Measurements from ENCODE around the gene ODAM.
"Not testable (repeated sequence)": the region's sequence is repeated elsewhere in the genome, so short reads cannot be mapped to it uniquely, and the experiment has no call there.

The ODAM gene

GRCh38 chr4:70225824-70226223, 30.3 kb downstream of the ODAM start, which contains the start of gene FDCSP:
FDCSP (plus strand) TSS chr4:70226124; CDS start chr4:70231195, 5,071 bp downstream.
- no peak for DNase-seq

GRCh38 chr4:70236125-70236524, 40.6 kb downstream of the ODAM start:
- no peak for DNase-seq

- DNase-seq: no peak
Observed at GRCh38 chr4:70239131-70239883, 43.8 kb downstream of the ODAM start.

GRCh38 chr4:70239884-70240591, 44.5 kb downstream of the ODAM start:
- DNase-seq: no peak

GRCh38 chr4:70242297-70242696, 46.8 kb downstream of the ODAM start, which contains the start of gene CSN3:
CSN3 (plus strand) TSS chr4:70242597; CDS start chr4:70244820, 2,223 bp downstream.
- DNase-seq: not testable (repeated sequence)

- no peak for DNase-seq
Observed at GRCh38 chr4:70243091-70243490, 47.6 kb downstream of the ODAM start.

- no peak for DNase-seq
Observed at GRCh38 chr4:70251250-70251944, 55.9 kb downstream of the ODAM start.

- DNase-seq: no peak
Observed at GRCh38 chr4:70251945-70252277, 56.4 kb downstream of the ODAM start.
